Astrocyte (in vitro differentiated cells and primary cell): ENCODE measurements around the gene DCLK1. TPM values are rescaled to one million over a fixed set of nuclear protein-coding genes. Genes with fewer than 3 reads are reported as not detected.
A peak's percentile ranks its signal among the peaks of the same experiment; 100 is the strongest.

Experiments used
- DNase-seq: peaks from one replicate; pipeline ENCODE4 v3.0.0-alpha.2; 2010; ENCODE audit warnings: low read depth
- FAIRE-seq: peaks from 2 replicates; lab custom pipeline; 2011; peaks lifted over from hg19 to GRCh38; lab: Jason Lieb, UNC
- H2AFZ ChIP-seq: 2 replicates; pipeline ENCODE4 v1.6.0; 2012; ENCODE audit warnings: low read depth, low read length, inconsistent platforms
- H3K27ac ChIP-seq: 2 replicates; pipeline ENCODE4 v1.5.1; 2011; ENCODE audit warnings: low read depth, low read length, inconsistent platforms
- H3K27me3 ChIP-seq: 2 replicates; pipeline ENCODE4 v1.6.0; 2011; ENCODE audit warnings: low read length, inconsistent platforms; ENCODE audit not compliant: insufficient read depth
- H3K36me3 ChIP-seq: 2 replicates; pipeline ENCODE4 v1.5.1; 2011; ENCODE audit warnings: low read length, inconsistent platforms; ENCODE audit not compliant: insufficient read depth
- H3K4me1 ChIP-seq: 2 replicates; pipeline ENCODE4 v1.5.1; 2011; ENCODE audit warnings: low read length, inconsistent platforms; ENCODE audit not compliant: insufficient read depth
- H3K4me2 ChIP-seq: 2 replicates; pipeline ENCODE4 v1.6.0; 2012; ENCODE audit warnings: low read length, inconsistent platforms
- H3K4me3 ChIP-seq: 2 replicates; pipeline ENCODE4 v1.5.1; 2011; ENCODE audit warnings: low read depth, mild to moderate bottlenecking, low read length, inconsistent platforms; ENCODE audit not compliant: insufficient read depth
- H3K79me2 ChIP-seq: 2 replicates; pipeline ENCODE4 v1.6.0; 2012; ENCODE audit warnings: mild to moderate bottlenecking, low read length, inconsistent platforms; ENCODE audit not compliant: insufficient read depth
- H3K9ac ChIP-seq: 2 replicates; pipeline ENCODE4 v1.6.0; 2012; ENCODE audit warnings: mild to moderate bottlenecking, low read length, inconsistent platforms
- H3K9me3 ChIP-seq: 2 replicates; pipeline ENCODE4 v1.5.1; 2012; ENCODE audit warnings: low read depth, mild to moderate bottlenecking, low read length, inconsistent platforms; ENCODE audit not compliant: insufficient read depth
- H4K20me1 ChIP-seq: 2 replicates; pipeline ENCODE4 v1.6.0; 2012; ENCODE audit warnings: low read length, inconsistent platforms; ENCODE audit not compliant: insufficient read depth
- H3K27ac Mint-ChIP-seq: one replicate; pipeline ENCODE4 v1.8.0; 2021; ENCODE audit warnings: mild to moderate bottlenecking, mixed read lengths; ENCODE audit not compliant: unreplicated experiment
- H3K27me3 Mint-ChIP-seq: one replicate; pipeline ENCODE4 v1.8.0; 2021; ENCODE audit warnings: low read depth, mixed read lengths; ENCODE audit not compliant: unreplicated experiment
- H3K36me3 Mint-ChIP-seq: one replicate; pipeline ENCODE4 v1.8.0; 2021; ENCODE audit warnings: low read depth, mixed read lengths; ENCODE audit not compliant: unreplicated experiment
- H3K4me1 Mint-ChIP-seq: one replicate; pipeline ENCODE4 v1.8.0; 2021; ENCODE audit warnings: low read depth, mixed read lengths; ENCODE audit not compliant: unreplicated experiment
- H3K4me3 Mint-ChIP-seq: one replicate; pipeline ENCODE4 v1.8.0; 2021; ENCODE audit warnings: mild to moderate bottlenecking, moderate library complexity, mixed read lengths; ENCODE audit not compliant: unreplicated experiment
- H3K9me3 Mint-ChIP-seq: one replicate; pipeline ENCODE4 v1.8.0; 2021; ENCODE audit warnings: mild to moderate bottlenecking, mixed read lengths; ENCODE audit not compliant: unreplicated experiment
- EZH2 ChIP-seq: IDR thresholded peaks from 2 replicates; pipeline ENCODE4 v1.6.1; 2012; ENCODE audit warnings: mild to moderate bottlenecking, low read length, inconsistent platforms; ENCODE audit not compliant: insufficient read depth
- total RNA-seq: library from RNA; stranded (reverse); gene quantifications from 2 replicates; pipeline ENCODE4 v1.2.1, GENCODE V29; 2021
- TF ChIP-seq, protein P1 (sequence below): IDR thresholded peaks from 2 replicates; pipeline ENCODE4 v1.5.1; 2011; ENCODE audit warnings: low read depth, mild to moderate bottlenecking, inconsistent platforms, low read length, moderate library complexity; ENCODE audit not compliant: insufficient read depth

DCLK1 gene
- total RNA-seq, 1 donor from 2014 or later = 4.9 TPM

DNA sequence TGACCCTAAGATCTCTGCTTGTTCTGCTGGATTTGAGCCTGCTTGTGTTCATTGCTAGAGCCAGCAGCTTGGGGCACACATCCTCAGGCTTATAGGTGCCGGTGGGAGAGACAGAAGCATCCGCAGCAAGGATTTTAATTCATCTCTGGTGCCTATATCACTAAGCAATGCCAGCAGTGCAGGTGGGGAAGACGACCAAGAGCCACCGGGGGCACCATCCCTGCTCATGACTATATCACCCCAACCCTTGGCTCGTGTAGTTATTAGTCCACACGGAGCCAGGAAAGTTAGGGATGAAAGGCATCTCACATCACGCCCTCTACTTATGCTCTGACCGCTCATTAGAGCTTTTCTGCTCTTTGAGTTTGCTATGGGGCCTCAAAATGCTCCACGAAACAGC, 298.2 kb downstream of the DCLK1 start:
- Histone ChIP-seq H3K9me3 (no peaks in the 10 kb centered on the region), H3K36me3 (no peaks in the 10 kb centered on the region), H3K9ac (no peak overlapping the region), H3K4me2 (no peak overlapping the region), H2AFZ (peak overlapping the region; percentile 15), H3K27me3 (no peaks in the 10 kb centered on the region), H3K27ac (no peak overlapping the region), H4K20me1 (no peaks in the 10 kb centered on the region), H3K4me1 (peaks cover 4% of the 10 kb centered on the region), H3K4me3 (no peak overlapping the region), H3K79me2 (no peaks in the 10 kb centered on the region)
- no peak overlapping the region for H3K27ac Mint-ChIP-seq
- DNase-seq (no peak), FAIRE-seq (no peak)
- no peak overlapping the region for H3K4me3 Mint-ChIP-seq
- TF ChIP-seq, protein P1, sequence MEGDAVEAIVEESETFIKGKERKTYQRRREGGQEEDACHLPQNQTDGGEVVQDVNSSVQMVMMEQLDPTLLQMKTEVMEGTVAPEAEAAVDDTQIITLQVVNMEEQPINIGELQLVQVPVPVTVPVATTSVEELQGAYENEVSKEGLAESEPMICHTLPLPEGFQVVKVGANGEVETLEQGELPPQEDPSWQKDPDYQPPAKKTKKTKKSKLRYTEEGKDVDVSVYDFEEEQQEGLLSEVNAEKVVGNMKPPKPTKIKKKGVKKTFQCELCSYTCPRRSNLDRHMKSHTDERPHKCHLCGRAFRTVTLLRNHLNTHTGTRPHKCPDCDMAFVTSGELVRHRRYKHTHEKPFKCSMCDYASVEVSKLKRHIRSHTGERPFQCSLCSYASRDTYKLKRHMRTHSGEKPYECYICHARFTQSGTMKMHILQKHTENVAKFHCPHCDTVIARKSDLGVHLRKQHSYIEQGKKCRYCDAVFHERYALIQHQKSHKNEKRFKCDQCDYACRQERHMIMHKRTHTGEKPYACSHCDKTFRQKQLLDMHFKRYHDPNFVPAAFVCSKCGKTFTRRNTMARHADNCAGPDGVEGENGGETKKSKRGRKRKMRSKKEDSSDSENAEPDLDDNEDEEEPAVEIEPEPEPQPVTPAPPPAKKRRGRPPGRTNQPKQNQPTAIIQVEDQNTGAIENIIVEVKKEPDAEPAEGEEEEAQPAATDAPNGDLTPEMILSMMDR = no peak
- TF ChIP-seq EZH2 = no peak
- H3K4me1 Mint-ChIP-seq = peaks cover 8% of the 10 kb centered on the region
- H3K9me3 Mint-ChIP-seq = no peaks in the 10 kb centered on the region
- H3K27me3 Mint-ChIP-seq = no peaks in the 10 kb centered on the region
- H3K36me3 Mint-ChIP-seq = no peaks in the 10 kb centered on the region

DNA sequence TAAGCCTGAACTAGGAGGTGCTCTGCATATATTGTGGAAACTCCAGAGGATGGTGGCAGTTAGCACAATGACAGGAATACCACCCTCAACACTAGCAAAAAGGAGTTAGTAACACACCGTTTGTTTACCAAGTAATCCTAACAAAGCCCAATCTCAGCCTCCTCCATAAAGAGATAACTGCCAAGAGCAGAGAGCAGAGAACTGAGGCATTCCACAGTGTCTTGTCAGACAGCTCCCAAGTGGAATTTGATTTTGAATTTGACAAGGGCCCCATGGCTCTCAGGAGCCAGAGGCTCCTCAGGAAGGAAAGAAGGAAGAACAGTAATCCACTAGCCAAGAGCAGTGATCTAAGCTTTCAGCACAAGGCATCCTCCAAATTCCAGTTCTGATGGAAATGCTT, 298.6 kb downstream of the DCLK1 start:
- no peak for DNase-seq
- Histone ChIP-seq H3K27me3 (no peaks in the 10 kb centered on the region), H2AFZ (no peak overlapping the region), H3K27ac (no peak overlapping the region), H3K4me2 (no peak overlapping the region), H3K4me1 (no peaks in the 10 kb centered on the region), H4K20me1 (no peaks in the 10 kb centered on the region), H3K79me2 (no peaks in the 10 kb centered on the region), H3K9me3 (no peaks in the 10 kb centered on the region), H3K4me3 (no peak overlapping the region), H3K9ac (no peak overlapping the region), H3K36me3 (no peaks in the 10 kb centered on the region)
- TF ChIP-seq, protein P1 = no peak
- no peak for TF ChIP-seq EZH2
- no peak for FAIRE-seq
- H3K4me1 Mint-ChIP-seq = peaks cover 7% of the 10 kb centered on the region
- H3K4me3 Mint-ChIP-seq = no peak overlapping the region
- no peaks in the 10 kb centered on the region for H3K27me3 Mint-ChIP-seq
- H3K36me3 Mint-ChIP-seq = no peaks in the 10 kb centered on the region
- no peaks in the 10 kb centered on the region for H3K9me3 Mint-ChIP-seq
- peak overlapping the region; percentile 23 for H3K27ac Mint-ChIP-seq

DNA sequence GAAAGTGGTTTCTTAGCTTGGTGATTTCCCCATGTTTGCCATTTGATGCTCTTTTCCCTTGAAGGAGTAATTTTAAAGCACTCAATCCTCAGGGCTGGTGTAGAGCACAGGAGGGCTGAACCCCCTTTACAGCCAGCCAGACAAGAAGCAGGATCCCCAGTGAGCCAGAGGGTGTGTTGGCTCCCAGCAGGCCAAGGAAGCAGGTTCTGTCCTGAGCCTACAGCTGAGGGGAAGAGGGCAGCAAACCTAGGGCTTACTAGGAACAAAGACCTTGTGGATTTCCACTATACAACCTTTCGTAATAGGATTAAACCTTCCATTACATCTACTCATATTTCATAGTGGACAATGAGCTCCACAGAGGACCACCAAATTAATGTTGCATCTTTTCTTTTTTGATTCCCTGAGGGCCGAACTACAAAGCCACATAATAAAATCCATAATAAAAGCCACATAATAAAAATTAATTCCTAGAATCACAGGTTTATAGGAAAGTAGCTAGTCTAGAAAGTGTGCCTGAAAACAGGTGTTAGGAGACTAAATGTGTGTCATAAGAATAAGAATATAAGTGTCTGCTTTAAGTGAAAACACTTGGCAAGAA, 300.2 kb downstream of the DCLK1 start:
- Histone ChIP-seq H3K4me3 (no peak overlapping the region), H3K27me3 (no peaks in the 10 kb centered on the region), H3K4me2 (no peak overlapping the region), H2AFZ (no peak overlapping the region), H3K36me3 (no peaks in the 10 kb centered on the region), H3K9ac (no peak overlapping the region), H3K27ac (no peak overlapping the region), H3K79me2 (no peaks in the 10 kb centered on the region), H3K4me1 (no peaks in the 10 kb centered on the region), H3K9me3 (no peaks in the 10 kb centered on the region), H4K20me1 (no peaks in the 10 kb centered on the region)
- Mint-ChIP-seq H3K4me1 (peaks cover 7% of the 10 kb centered on the region), H3K4me3 (no peak overlapping the region), H3K36me3 (no peaks in the 10 kb centered on the region), H3K27me3 (no peaks in the 10 kb centered on the region), H3K9me3 (no peaks in the 10 kb centered on the region), H3K27ac (no peak overlapping the region)
- FAIRE-seq (no peak), DNase-seq (no peak)
- TF ChIP-seq, protein P1 = no peak
